Esophagus muscularis mucosa (tissue), 4 donors: Measurements from ENCODE around the gene RAD51B.

Experiments used
- CTCF ChIP-seq, 3 experiments: fragments of 200-600 bp in 2 of 3; fragments of 450-650 bp in 1 of 3; sonication (generic) in 2 of 3; IDR thresholded peaks; one replicate each; pipeline ENCODE4 v1.5.1; 2017 to 2019; ENCODE audit warnings: antibody characterized with exemption in 3 of 3, mild to moderate bottlenecking in 2 of 3, moderate library complexity in 1 of 3
- EP300 ChIP-seq: sonication (generic); formaldehyde crosslinking; IDR thresholded peaks from one replicate; pipeline ENCODE4 v1.6.1; 2017; ENCODE audit warnings: antibody characterized with exemption
- POLR2A ChIP-seq: fragments of 450-650 bp; IDR thresholded peaks from one replicate; pipeline ENCODE4 v1.6.1; 2017; ENCODE audit warnings: antibody characterized with exemption, moderate library complexity, mild to moderate bottlenecking, low read depth
- POLR2AphosphoS5 ChIP-seq, 2 donors: sonication (generic); formaldehyde crosslinking; IDR thresholded peaks; one replicate each; pipeline ENCODE4 v1.6.1; 2017; ENCODE audit warnings: antibody characterized with exemption in 2 of 2

- TF ChIP-seq CTCF (IDR thresholded peaks at IDR 0.05): no peak
- no peak for TF ChIP-seq POLR2AphosphoS5 (IDR thresholded peaks at IDR 0.05)
- no peak for TF ChIP-seq POLR2A
- no peak for TF ChIP-seq EP300
These were observed 885.4 kb downstream of the RAD51B start for GRCh38 chr14:68704736-68705720.
